Ovary (tissue), 3 donors: ENCODE data around the gene PROB1.

Experiments
- POLR2A ChIP-seq: fragments of 450-650 bp; IDR thresholded peaks from one replicate; pipeline ENCODE4 v1.6.1; 2017; ENCODE audit warnings: antibody characterized with exemption, mild to moderate bottlenecking, moderate library complexity
- TF ChIP-seq, protein P1 (sequence below), 3 donors: fragments of 450-650 bp in 2 of 3; fragments of 200-600 bp in 1 of 3; IDR thresholded peaks; one replicate each; pipeline versions ENCODE4 v1.5.1 to v1.8.0; 2016 to 2022; ENCODE audit warnings: antibody characterized with exemption in 3 of 3, mild to moderate bottlenecking in 1 of 3
- donor health status: DM: no; HTN: no; CAD: no.

- no peak for TF ChIP-seq POLR2A
- TF ChIP-seq, protein P1, sequence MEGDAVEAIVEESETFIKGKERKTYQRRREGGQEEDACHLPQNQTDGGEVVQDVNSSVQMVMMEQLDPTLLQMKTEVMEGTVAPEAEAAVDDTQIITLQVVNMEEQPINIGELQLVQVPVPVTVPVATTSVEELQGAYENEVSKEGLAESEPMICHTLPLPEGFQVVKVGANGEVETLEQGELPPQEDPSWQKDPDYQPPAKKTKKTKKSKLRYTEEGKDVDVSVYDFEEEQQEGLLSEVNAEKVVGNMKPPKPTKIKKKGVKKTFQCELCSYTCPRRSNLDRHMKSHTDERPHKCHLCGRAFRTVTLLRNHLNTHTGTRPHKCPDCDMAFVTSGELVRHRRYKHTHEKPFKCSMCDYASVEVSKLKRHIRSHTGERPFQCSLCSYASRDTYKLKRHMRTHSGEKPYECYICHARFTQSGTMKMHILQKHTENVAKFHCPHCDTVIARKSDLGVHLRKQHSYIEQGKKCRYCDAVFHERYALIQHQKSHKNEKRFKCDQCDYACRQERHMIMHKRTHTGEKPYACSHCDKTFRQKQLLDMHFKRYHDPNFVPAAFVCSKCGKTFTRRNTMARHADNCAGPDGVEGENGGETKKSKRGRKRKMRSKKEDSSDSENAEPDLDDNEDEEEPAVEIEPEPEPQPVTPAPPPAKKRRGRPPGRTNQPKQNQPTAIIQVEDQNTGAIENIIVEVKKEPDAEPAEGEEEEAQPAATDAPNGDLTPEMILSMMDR (IDR thresholded peaks at IDR 0.05): no peak
Measured at GRCh38 chr5:139343476-139343875, 51.4 kb downstream of the PROB1 start.
